Activated effector memory CD4-positive, alpha-beta T cell treated with anti-CD3 and anti-CD28 coated beads, Interleukin-2, amount 50 U/mL, for 16 hours (primary cell): ENCODE measurements around the gene DNAH17.
"Not testable (repeated sequence)": the region's sequence is repeated elsewhere in the genome, so short reads cannot be mapped to it uniquely, and the experiment has no call there.

Experiments used
- DNase-seq: peaks from one replicate; pipeline ENCODE4 v3.0.0-alpha.2; 2020

The DNAH17 gene

GRCh38 chr17:78474614-78475146 is 102.5 kb downstream of the DNAH17 start:
- DNase-seq: no peak

- DNase-seq: no peak
These were observed 103.1 kb downstream of the DNAH17 start for GRCh38 chr17:78473951-78474613.

- no peak for DNase-seq
These were observed 104.9 kb downstream of the DNAH17 start for GRCh38 chr17:78472035-78472905.

GRCh38 chr17:78471635-78472034 is 105.6 kb downstream of the DNAH17 start:
- DNase-seq: no peak

- DNase-seq: no peak
These were observed 107.8 kb downstream of the DNAH17 start for GRCh38 chr17:78469443-78469842.

GRCh38 chr17:78468366-78468765 is 108.8 kb downstream of the DNAH17 start:
- no peak for DNase-seq

GRCh38 chr17:78466786-78467715 is 110.1 kb downstream of the DNAH17 start:
- DNase-seq: no peak

- DNase-seq: not testable (repeated sequence)
These were observed 110.9 kb downstream of the DNAH17 start for GRCh38 chr17:78466109-78466785.

- no peak for DNase-seq
These were observed 115.0 kb downstream of the DNAH17 start for GRCh38 chr17:78462148-78462547.

GRCh38 chr17:78461799-78462053 is 115.5 kb downstream of the DNAH17 start:
- no peak for DNase-seq

GRCh38 chr17:78460951-78461798 is 116.0 kb downstream of the DNAH17 start:
- no peak for DNase-seq

- DNase-seq: no peak
These were observed 117.0 kb downstream of the DNAH17 start for GRCh38 chr17:78460176-78460675.

- DNase-seq: no peak
These were observed 117.5 kb downstream of the DNAH17 start for GRCh38 chr17:78459696-78460095.

- no peak for DNase-seq
These were observed 118.4 kb downstream of the DNAH17 start for GRCh38 chr17:78458736-78459335.

GRCh38 chr17:78458091-78458490 is 119.1 kb downstream of the DNAH17 start:
- DNase-seq: no peak

GRCh38 chr17:78454346-78454745 is 122.8 kb downstream of the DNAH17 start:
- DNase-seq: no peak

GRCh38 chr17:78451753-78452152 is 125.4 kb downstream of the DNAH17 start:
- no peak for DNase-seq

GRCh38 chr17:78450696-78451345 is 126.4 kb downstream of the DNAH17 start:
- DNase-seq: no peak

- no peak for DNase-seq
These were observed 127.1 kb downstream of the DNAH17 start for GRCh38 chr17:78449983-78450595.
